ENCODE measurements around the gene NEUROG1. TPM values are rescaled to one million over a fixed set of nuclear protein-coding genes. Genes with fewer than 3 reads are reported as not detected.

Gene NEUROG1
- total RNA-seq, 1 donor from 2014 or later: 3.7 TPM

GRCh38 chr5:135571066-135571609 lies 35.4 kb upstream of the NEUROG1 start:
- Mint-ChIP-seq H3K27me3 (peaks cover 55% of the 10 kb centered on the region), H3K27ac (no peak overlapping the region), H3K36me3 (peaks cover 6% of the 10 kb centered on the region), H3K9me3 (no peaks in the 10 kb centered on the region), H3K4me1 (ENCODE audit: unreplicated experiment) (peaks cover 50% of the 10 kb centered on the region), H3K4me3 (no peak overlapping the region)
- DNase-seq (ENCODE audit: extremely low spot score, unreplicated experiment): no peak
- TF ChIP-seq CTCF (conservative IDR thresholded peaks at IDR 0.05): no peak

GRCh38 chr5:135570453-135570764 lies 34.6 kb upstream of the NEUROG1 start:
- TF ChIP-seq CTCF (conservative IDR thresholded peaks at IDR 0.05): peak; percentile 39
- no peak overlapping the region for H3K27ac Mint-ChIP-seq
- H3K4me1 Mint-ChIP-seq (ENCODE audit: unreplicated experiment): peaks cover 45% of the 10 kb centered on the region
- no peak for DNase-seq (ENCODE audit: extremely low spot score, unreplicated experiment)
- H3K36me3 Mint-ChIP-seq: peaks cover 6% of the 10 kb centered on the region
- H3K27me3 Mint-ChIP-seq: peaks cover 54% of the 10 kb centered on the region
- no peak overlapping the region for H3K4me3 Mint-ChIP-seq
- H3K9me3 Mint-ChIP-seq: no peaks in the 10 kb centered on the region

- Mint-ChIP-seq H3K27ac (peak overlapping the region; percentile 41), H3K36me3 (peaks cover 6% of the 10 kb centered on the region), H3K9me3 (no peaks in the 10 kb centered on the region), H3K4me1 (ENCODE audit: unreplicated experiment) (peaks cover 49% of the 10 kb centered on the region), H3K4me3 (peak overlapping the region; percentile 22), H3K27me3 (peaks cover 56% of the 10 kb centered on the region)
- DNase-seq (ENCODE audit: extremely low spot score, unreplicated experiment): no peak
- peak; percentile 70 for TF ChIP-seq CTCF (conservative IDR thresholded peaks at IDR 0.05)
Measured at GRCh38 chr5:135569755-135570452, 34.1 kb upstream of the NEUROG1 start.

GRCh38 chr5:135568923-135569360 lies 33.2 kb upstream of the NEUROG1 start:
- no peak overlapping the region for H3K27ac Mint-ChIP-seq
- no peaks in the 10 kb centered on the region for H3K9me3 Mint-ChIP-seq
- H3K36me3 Mint-ChIP-seq: peaks cover 6% of the 10 kb centered on the region
- H3K4me3 Mint-ChIP-seq: no peak overlapping the region
- H3K4me1 Mint-ChIP-seq (ENCODE audit: unreplicated experiment): peaks cover 50% of the 10 kb centered on the region
- no peak for TF ChIP-seq CTCF (conservative IDR thresholded peaks at IDR 0.05)
- no peak for DNase-seq (ENCODE audit: extremely low spot score, unreplicated experiment)
- H3K27me3 Mint-ChIP-seq: peaks cover 55% of the 10 kb centered on the region

GRCh38 chr5:135568246-135568645 lies 32.5 kb upstream of the NEUROG1 start:
- no peak for DNase-seq (ENCODE audit: extremely low spot score, unreplicated experiment)
- H3K4me1 Mint-ChIP-seq (ENCODE audit: unreplicated experiment): peaks cover 50% of the 10 kb centered on the region
- peaks cover 54% of the 10 kb centered on the region for H3K27me3 Mint-ChIP-seq
- H3K9me3 Mint-ChIP-seq: no peaks in the 10 kb centered on the region
- peaks cover 6% of the 10 kb centered on the region for H3K36me3 Mint-ChIP-seq
- peak overlapping the region; percentile 43 for H3K27ac Mint-ChIP-seq
- TF ChIP-seq CTCF (conservative IDR thresholded peaks at IDR 0.05): no peak
- no peak overlapping the region for H3K4me3 Mint-ChIP-seq
